ENCODE results near the gene HS3ST3A1.

- no peak for TF ChIP-seq REST (IDR thresholded peaks at IDR 0.05; ENCODE audit: unreplicated experiment)
- TF ChIP-seq POLR2AphosphoS5 (IDR thresholded peaks at IDR 0.05; ENCODE audit: low read depth), result no peak
- no peak for TF ChIP-seq CTCF (conservative IDR thresholded peaks at IDR 0.05; ENCODE audit: low read depth in 2 of 2)
- no peak for TF ChIP-seq EZH2 (IDR thresholded peaks at IDR 0.05; ENCODE audit: low read depth, unreplicated experiment)
- TF ChIP-seq EZH2phosphoT487 (IDR thresholded peaks at IDR 0.05; ENCODE audit: unreplicated experiment), result no peak
- no peak for TF ChIP-seq CREB1 (CRISPR knock-in tag; IDR thresholded peaks at IDR 0.05; ENCODE audit: low read depth)
- TF ChIP-seq ZNF114 (CRISPR knock-in tag; IDR thresholded peaks at IDR 0.05), result no peak
- TF ChIP-seq STAT1 (IDR thresholded peaks at IDR 0.05; ENCODE audit: unreplicated experiment), result no peak
- no peak for TF ChIP-seq ZNF331 (CRISPR knock-in tag; IDR thresholded peaks at IDR 0.05; ENCODE audit: low read depth)
- TF ChIP-seq NANOG (IDR thresholded peaks at IDR 0.05; ENCODE audit: borderline replicate concordance), result no peak
- TF ChIP-seq ETS1 (IDR thresholded peaks at IDR 0.05), result no peak
- TF ChIP-seq JUNB (IDR thresholded peaks at IDR 0.05; ENCODE audit: unreplicated experiment), result no peak
- TF ChIP-seq ZNF462 (CRISPR knock-in tag; IDR thresholded peaks at IDR 0.05), result no peak
These were observed 18.8 kb downstream of the HS3ST3A1 start for GRCh38 chr17:13582776-13583547.
